ENCODE data around the gene THADA.

THADA gene

DNA sequence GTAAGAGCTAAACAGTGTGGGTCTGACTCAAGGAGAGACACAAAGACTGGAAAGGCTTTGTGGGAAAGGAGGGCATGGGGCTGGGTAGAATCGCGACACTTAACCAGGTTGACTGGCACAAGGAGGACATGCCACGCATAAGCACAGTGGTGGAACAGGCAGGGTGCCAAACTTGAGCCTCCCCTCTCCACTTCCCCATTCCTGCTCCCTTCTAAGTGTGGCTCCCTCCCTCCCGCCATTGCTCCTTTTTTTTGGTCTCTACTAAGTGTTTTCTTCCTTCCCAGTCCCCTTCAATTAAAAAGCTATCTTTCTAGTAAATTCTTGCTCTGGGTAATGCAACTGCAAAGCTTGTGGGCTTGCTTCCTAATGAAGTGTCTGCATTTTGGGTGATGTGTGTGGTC, 329.1 kb downstream of the THADA start:
- no peak for DNase-seq

DNA sequence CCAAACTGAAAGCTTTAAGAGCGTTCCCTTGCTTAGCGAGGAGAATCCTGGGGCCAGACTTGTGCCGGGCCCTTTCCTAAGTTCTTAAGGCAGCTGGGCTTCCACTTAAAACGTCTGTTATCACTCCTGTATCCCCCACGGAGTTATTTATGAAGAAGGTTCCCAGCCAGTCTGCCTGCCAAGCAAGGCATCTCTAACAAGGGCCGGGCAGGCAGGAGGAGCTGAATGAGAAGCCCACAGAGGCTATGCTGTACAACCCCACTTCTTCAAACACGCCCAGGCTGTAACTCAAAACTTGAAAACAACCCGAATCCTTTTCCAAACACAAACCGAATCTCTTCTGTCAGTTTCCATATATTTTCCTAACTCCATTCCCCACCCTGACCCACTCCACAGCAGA, 330.4 kb downstream of the THADA start:
- no peak for DNase-seq

DNA sequence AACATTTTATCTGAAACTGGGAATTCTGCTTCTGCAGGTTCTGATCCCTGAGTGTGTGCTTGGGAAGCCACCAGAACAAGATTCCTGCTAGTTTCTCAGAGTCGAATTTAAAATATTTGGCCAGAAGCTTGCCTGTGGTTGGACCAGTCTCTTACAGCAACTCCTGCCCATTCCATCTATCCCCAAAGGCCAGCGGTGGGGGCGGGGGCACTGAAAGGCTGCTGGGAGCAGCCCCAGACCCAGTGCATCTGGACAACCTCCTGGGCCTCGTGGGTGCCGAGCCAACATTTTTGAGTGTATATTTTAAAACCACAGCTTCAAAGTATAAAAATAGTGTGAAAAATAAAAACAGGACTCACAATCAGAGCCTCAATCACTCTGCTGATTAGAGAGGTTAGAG, 330.8 kb downstream of the THADA start:
- no peak for DNase-seq

DNA sequence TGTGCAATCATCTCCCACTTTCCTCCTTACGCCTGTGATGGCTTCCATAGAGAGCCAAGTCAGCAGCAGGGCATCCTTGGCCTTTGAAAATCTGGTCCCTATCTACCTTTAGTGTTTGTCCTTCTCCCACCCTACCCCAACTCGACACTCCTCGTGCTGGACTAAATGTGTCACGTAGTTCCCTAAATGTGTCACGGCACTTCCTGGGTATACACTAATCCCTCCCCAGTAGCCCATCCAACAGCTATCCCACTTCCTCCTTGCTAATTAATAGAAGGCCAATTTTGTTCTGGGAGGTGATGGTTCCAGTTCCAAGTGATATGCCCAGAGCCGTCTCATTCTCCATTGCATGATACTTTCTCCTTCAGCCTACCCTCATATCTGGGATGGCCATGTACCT, 332.9 kb downstream of the THADA start:
- DNase-seq = no peak

DNA sequence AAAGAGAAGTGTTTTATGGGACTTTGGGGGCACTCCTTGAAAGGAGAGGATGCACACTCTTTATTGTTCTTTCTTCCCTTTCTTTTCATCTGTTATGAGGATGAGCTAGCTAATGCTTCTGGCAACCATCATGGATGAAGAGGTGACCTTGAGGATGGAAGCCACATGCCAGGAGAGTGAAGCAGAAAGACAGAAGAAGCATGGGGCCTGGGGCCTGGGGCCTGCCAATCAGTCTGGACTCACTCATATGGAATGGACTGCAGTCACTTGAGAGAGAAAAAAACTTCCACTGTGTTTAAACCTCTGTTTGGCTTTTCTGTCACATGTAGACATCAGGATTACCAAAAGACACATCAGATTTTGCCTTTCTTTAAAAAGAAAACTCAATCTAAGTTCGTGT, 333.6 kb downstream of the THADA start:
- no peak for DNase-seq

DNA sequence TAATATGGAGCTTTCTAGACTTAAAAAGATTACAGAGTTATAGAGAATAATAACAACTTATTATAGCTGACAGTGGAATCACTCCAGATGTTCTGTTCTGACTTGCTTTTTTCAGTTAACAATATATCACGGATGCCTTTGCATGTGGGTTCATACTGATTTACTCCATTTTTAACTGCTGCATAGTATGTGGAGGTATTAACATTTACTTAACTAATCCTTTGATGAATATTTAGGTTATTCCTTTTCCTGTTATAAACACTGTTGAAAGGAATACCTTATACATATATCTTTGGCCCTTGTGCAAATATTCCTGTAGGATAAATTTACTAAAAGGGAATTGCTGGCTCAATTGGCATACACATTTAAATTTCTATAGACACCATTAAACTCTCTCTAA, 336.3 kb downstream of the THADA start:
- no peak for DNase-seq

DNA sequence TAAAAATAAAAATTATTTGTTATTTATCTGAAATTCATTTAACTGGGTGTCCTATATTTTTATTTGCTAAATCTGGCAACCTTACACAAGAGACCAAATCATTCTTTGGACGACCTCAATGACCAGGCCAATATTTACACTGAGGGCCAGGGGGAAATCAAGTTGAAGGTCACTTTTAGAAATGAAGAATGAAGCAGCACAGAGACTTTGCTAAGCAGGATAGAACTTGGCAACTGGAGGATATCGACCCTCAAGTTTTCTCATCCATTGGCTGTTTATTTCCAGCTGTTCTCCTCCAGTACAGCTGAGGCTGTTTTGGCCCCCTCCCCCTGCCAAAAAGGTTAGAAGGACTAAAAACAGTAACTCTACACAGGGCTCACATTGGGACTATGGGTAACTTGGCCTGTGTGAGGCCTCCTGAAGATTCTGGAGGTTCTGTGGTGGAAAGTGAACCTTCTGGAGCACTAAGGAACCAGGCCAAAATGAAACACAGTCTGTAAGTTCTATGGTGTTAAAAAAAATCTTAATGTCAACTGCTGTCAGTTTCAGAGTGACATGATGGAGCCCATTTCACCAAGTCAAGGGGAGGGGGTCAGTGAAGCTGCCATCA, 337.2 kb downstream of the THADA start:
- DNase-seq = no peak

DNA sequence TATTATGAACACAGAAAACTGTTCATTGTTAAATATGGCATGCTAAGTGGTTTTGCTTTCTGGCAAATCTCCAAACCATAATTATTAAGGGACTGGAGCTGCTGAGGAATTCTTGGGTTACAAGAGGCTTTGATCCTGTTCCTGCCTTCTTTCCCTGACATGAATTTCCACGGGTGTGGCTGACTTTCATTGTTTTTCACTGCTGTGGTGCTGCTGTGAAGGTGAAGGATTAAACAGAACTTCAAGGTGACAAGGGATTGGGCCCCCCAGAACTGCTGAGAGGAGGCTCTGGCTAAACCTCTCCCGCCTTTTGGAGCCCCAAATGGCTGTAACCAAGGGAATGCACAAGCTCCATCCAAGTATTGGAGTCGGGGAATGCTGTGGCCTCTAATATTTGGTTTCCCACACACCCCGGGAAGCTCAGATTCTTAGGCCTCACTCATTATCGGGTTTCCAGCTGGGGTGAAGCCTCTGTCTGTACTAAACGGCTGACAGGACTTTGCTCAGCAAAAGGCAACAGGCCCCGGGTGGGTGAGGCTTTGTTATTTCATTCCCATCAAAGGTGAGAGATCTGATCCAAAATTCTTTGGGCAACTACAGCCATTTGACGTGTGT, 340.4 kb downstream of the THADA start:
- DNase-seq = no peak

DNA sequence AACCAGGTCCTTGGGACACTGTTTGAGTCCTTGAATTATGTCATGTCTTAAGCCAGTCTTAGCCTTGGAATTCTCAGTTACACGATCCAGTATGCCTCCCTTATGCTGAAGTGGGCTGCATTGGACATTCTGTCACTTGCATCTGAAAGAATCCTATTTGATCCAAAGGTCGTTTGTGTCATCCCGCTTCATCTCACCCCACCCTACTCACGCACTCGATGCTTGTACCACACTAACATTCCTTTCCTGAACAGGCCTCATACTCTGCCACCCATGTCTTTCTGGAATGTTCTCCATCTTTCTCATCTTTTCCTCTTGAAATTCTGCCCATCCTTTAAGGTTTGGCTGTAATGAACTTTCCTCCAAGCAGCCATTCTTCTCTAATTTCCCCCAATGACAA, 341.5 kb downstream of the THADA start:
- no peak for DNase-seq

DNA sequence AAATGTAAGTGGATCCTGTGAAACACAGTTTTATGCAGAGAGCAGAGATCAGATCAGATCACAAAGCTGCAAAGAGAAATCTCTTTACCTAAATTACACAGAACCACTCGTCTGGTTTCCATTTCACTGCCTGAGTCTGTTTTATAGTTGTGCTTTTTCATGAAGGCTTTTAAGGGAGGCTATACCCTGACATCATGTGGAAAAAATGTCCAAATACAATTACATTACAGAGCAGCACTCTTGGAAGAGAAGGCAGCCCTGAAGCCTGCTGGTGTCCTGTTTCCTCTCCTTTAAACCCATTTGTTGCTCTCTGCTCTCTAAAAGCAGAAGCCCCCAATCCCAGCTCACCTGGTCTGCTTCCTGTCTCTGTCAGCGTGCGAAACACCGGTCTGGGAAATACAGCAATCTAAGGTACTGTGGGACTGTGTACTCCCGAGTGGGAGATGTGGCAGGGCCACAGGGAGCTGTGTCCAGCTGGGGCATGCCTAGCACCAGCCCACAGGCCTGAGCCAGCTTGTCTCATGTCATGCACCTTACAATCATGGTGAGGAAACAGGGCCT, 344.6 kb downstream of the THADA start:
- DNase-seq = no peak

DNA sequence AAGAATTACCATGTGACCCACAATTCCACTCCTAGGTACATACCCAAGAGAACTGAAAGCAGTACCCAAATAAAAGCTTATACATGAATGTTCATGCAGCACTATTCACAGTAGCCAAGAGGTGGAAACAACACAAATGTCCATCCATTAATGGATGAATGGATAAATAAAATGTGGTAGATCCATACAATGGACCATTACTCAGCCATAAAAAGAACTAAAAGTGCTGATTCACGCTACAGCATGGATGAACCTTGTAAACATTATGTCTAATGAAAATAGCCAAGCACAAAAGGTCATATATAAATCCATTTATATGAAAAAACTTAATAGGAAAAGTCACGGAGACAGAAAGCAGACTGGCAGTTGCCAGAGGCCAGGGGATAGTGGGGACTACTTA, 345.8 kb downstream of the THADA start:
- no peak for DNase-seq

DNA sequence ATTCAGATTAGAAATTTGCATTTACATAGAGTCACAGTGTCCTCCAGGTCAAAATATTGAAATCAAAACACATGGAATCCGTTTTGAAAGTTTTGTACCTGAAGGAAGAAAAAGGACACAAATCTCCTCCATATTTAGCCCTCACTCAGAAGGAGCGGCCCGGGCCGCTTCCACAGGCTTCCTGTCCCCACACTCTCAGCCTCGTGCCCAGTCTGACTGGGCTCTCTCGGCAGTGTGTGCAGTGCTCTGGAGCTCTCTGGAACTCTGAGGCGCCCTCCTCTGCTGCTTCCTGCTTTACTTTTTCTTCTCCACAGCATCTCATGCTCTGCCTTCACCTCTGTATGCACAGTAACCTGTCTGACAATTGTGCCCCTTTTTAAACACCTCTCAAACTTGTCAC, 347.2 kb downstream of the THADA start:
- no peak for DNase-seq

DNA sequence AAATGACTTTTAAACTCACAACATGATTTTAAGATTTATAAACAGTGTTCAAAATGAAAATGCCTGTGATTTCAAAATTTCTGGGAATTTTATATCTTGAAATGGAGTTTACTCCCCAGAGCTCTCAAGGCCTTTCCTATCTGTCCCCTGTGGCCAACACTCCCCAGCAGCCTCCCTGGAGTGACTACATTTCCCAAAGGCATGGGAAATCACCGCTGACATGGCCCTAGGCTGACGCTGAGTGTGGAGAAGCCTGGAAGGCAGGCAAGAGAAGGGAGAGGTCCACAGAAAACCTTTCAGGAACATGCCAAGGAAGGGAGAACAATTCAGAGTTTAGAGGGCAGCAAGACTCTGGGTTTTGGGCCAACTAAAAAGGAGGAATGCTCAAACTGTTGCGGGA, 349.2 kb downstream of the THADA start:
- no peak for DNase-seq

DNA sequence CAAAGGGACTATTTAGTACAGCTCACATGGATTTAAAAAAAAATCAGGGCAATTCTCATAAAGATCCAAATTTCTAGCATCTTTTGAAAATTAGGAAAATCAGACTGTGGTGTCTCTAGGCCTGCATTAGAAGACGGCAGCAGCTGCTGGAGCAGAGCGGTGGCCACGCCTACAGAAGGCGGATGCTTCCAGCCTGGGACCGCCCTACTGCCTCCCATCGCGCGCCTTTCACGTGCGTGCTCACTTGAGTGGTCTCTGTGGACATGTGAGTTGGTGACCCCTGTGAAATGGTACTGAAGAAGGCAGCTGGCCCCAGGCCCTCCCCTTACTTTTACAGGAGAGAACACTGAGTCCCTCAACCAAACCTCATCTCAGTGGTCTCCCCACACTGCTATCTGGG, 354.3 kb downstream of the THADA start:
- no peak for DNase-seq

DNA sequence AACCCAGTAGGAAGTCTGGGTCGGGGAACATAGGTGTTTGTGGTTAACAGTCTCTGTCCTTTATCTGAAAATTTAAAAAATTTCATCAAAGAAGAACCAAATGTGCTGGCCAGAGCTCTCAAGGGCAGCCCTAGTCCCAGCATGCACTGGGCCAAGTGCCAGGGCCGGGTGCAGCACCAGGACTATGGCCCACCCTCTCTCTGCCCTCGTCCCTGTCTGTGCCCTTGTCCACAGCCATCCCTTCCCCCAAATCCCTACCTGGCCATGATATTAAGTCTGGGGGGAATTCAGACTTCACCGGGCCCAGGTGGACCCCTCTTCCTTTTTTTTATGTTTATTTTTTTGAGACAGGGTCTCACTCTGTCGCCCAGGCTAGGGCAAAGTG, 355.1 kb downstream of the THADA start:
- DNase-seq = no peak

DNA sequence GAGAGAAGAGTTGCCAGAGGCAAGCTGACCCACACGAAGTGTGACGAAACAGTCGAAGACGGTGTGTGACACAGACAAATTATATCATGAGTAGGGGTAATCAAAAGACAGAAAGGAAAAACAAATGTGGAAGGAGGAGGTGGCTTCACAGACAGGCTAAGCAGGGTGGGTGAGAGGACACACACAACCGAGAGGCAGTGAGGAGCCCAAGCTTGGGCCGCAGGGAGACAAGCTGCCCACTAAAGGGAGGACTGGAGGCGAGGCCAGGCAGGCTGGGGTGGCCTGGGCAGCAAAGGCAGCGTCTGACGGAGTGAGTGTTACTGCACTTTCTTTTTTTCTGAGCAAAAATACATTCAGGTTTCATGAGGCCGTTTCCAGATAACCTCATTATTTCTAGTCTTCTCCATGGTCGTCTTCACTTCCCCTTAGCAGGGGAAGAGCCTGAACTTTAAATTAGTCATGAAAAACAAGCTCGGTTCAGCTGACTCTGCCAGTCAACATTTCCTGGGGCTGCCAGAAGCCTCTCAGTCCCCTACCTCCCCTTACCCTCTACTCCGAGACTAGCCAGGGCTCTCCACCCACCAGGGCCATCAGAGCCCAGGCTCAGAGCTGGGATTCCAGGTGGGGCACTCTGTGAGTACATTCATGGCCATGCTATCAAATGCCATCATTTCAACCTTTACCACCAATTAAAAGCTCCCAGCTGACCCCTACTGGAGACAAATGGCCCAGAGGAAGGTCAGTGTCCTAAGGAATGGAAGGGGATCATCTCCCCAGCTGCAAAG, 355.7 kb downstream of the THADA start:
- DNase-seq = no peak

DNA sequence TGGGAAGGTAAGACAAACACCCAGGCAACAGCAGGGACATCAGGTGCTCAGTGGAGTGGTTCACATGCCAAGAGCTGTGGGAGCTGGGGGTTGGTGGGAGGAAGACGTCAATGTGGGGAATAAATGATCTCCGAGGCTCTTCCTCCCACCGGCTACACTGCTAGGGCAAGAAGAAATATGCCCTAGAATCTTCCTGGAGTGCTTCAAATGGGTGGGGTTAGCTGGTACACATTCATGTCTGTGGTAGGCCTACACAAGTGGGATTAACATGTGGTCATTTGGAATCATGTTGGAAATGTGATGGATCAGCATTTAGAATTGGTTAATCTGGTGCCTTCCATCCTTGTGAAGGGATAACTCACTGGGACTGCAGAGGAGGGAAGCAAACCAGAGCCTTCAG, 357.0 kb downstream of the THADA start:
- no peak for DNase-seq

DNA sequence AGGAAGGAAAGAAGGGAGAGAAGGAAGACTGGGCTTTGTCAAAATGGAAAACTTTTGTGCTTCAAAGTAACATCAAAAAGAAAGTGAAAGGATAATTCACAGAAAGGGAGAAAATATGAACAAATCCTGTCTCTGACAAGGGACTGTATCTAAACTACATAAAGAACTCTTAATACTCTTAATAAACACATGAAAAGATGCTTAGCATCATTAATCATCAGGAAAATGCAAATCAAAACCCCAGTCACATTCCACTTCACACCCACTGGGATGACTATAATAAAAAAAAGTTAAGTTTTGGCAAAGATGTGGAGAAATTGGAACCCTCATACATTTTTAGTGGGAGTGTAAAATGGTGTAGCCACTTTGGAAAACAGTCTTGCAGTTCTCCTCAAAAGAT, 357.7 kb downstream of the THADA start:
- no peak for DNase-seq

DNA sequence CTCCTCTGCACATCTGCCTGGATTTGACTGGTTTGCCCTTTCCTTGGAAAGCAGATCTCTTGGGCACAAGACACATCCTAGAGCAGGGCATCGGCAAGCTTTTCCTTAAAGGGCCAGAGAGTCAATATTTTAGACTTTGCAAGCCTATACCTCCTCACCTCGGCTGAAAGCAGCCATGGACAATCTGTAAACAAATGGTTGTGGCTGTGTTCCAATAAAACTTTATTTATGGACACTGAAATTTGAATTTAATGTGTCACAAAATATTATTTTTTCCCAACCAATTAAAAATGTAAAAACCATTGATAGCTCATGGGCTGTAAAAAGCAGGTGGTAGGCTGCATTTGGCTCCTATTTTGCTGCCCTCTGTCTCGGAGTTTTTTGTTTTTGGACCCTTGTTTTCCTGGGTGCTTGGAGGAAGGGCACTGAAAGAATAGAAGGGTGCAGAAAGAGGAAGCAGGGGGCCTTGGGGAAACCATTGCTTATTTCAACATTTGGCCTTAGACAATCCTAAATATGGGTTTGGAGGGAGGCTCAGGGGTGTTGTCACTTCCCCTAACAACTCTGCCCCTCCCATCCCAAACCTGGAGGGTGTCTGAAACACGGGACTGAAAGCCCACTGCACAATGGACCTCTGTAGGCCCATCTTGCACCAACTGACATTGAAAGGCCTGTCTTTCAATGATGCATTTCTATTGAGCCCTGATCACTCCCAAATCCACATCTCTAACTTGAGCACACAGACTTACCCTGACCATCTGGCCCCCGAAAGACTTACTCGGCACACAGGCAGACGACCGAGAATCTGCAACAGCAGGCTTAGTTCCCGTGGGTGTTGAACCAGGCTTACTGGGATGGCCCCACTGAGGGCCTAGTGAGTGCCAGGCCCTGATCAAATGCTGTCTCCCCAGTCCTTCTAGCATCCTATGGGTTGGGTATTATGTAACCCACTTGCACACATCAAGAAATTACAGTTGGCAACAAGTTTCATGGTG, 362.3 kb downstream of the THADA start:
- DNase-seq = no peak

DNA sequence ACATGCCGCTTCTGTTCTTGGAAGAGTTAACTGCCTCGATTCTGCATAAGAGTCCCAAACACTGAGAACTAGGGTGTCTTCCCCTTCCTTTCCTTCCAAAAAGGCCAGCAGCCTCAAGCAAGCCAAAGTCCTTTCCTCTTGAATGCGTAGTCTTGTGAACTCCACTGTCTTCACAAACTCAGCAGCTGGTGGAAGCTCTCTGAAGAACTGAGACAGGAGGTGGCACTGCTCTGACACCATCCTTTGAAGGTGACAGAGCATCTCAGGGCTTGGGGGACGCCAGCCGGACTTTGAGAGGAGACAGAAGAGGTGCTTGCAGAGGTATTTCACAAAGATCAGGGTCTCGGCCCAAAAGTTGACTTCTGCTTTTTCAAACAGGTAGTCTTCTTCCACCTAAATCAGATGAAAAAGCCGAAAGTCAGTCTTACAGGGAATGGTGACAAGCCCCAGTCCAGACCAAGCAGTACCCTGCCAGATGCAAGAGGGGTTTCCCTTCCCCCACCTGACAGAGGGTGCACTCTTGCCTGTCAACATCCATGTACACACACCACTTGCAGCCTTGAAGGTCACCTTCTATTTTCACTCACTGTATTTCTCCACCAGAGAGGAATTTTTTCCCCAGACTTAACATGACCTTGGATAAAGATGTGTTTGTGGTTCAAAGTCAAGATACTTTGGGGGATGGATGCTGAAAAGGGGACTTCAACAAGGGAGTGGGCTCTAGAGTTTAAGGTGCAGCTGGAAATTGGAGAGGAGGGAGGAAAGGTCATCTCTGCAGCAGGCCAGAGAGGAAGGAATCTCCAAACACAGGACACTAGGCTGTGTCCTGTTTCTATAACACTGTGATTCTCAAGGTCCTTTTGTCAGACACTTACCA, 364.6 kb downstream of the THADA start:
- DNase-seq = no peak

DNA sequence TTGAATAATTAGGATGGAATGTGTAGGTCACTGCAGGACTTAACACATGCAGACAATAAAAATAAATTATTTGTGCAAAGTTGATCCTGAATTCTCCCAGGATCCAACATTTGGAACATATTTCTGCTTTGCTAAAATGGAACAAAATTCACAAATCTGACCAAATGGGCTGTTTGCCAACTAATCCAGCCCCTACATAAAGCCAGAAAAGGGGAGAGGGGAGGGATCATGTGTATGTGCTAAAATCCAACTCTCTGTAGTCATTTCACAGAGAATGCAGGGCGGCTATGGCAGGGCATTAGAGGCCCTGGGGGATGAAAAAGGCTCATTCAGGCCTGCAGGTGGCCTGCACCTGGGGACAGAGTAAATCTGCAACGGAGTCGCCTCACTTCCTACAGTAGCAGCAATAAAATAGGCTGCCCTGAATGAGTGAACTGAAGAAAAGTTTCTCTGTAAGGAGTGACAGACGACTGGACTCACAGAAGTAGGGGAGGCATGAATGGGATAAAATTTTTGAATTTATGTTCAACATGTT, 365.4 kb downstream of the THADA start:
- no peak for DNase-seq
